K562 (cell line): ENCODE data around the gene KLHL22. TPM values are rescaled to one million over a fixed set of nuclear protein-coding genes. Genes with fewer than 3 reads are reported as not detected.

Experiments
- ATAC-seq: fragments of 200-7000 bp; cut with Tn5 transposase; 3 replicates; pipeline ENCODE4 v1.9.1; 2020; ENCODE audit warnings: moderate library complexity
- BruUV-seq: library from RNA; stranded (reverse); fragments of 400-500 nt; replicated peaks from 2 replicates; lab custom pipeline; 2021; lab: Mats Ljungman, UMichigan
- CTCF ChIA-PET: fragments of 300-600 bp; formaldehyde crosslinking; extraction: SDS; loops from one replicate; lab custom pipeline; 2021; ENCODE audit warnings: low intra/inter-chr PET ratio; lab: Yijun Ruan, JAX
- POLR2A ChIA-PET: fragments of 300-600, 350-650 bp; sonication (Branson Sonifier 250); formaldehyde crosslinking; extraction: SDS; loops from one replicate; lab custom pipeline; 2021; ENCODE audit warnings: antibody characterized with exemption, inconsistent platforms; lab: Yijun Ruan, JAX
- DNase-seq, 4 experiments: peaks; one replicate each; pipeline versions ENCODE4 v3.0.0 to v3.0.0-alpha.2; 2011 to 2018; ENCODE audit warnings: low spot score in 3 of 4, mixed read lengths in 3 of 4; ENCODE audit errors: extremely low read depth in 1 of 4
- FAIRE-seq: peaks from 2 replicates; lab custom pipeline; 2011; peaks lifted over from hg19 to GRCh38; lab: Jason Lieb, UNC
- H2AFZ ChIP-seq: 2 replicates; pipeline ENCODE4 v1.6.0; 2011; ENCODE audit warnings: low read depth, low read length, control low read depth, inconsistent platforms
- H3K27ac ChIP-seq: fragments of 200-600 bp; 3 replicates; pipeline ENCODE4 v1.8.0; 2011; ENCODE audit warnings: low read depth, mild to moderate bottlenecking, control low read depth, inconsistent platforms, low read length, moderate library complexity, mixed read lengths; ENCODE audit errors: extremely low read depth
- H3K27me3 ChIP-seq, 2 experiments: fragments of 300-600 bp in 1 of 2; 2 replicates in 1 of 2; 3 replicates in 1 of 2; pipeline versions ENCODE4 v1.6.0 to v1.8.0; 2011; ENCODE audit warnings: inconsistent platforms in 2 of 2, low read length in 2 of 2, mild to moderate bottlenecking in 1 of 2, mixed read lengths in 1 of 2, moderate library complexity in 1 of 2; ENCODE audit not compliant: control insufficient read depth in 2 of 2, insufficient read depth in 2 of 2
- H3K36me3 ChIP-seq: fragments of 300-600 bp; 3 replicates; pipeline ENCODE4 v1.8.0; 2011; ENCODE audit warnings: mild to moderate bottlenecking, low read length, inconsistent platforms; ENCODE audit not compliant: control insufficient read depth, insufficient read depth
- H3K4me1 ChIP-seq, 2 experiments: fragments of 200-600 bp in 1 of 2; replicated peaks in 1 of 2; 2 replicates in 1 of 2; 3 replicates in 1 of 2; pipeline versions ENCODE4 v1.5.1 to v1.8.0; 2011; ENCODE audit warnings: inconsistent platforms in 2 of 2, low read length in 2 of 2, mild to moderate bottlenecking in 1 of 2, mixed read lengths in 1 of 2, moderate library complexity in 1 of 2; ENCODE audit not compliant: control insufficient read depth in 2 of 2, insufficient read depth in 2 of 2
- H3K4me2 ChIP-seq: 2 replicates; pipeline ENCODE4 v1.6.1; 2011; ENCODE audit warnings: low read length, control low read depth, inconsistent platforms, mixed read lengths; ENCODE audit not compliant: insufficient read depth
- H3K4me3 ChIP-seq: fragments of 200-600 bp; sonication (generic), shearing (Covaris generic); 2 replicates; pipeline ENCODE4 v1.5.1; 2016; ENCODE audit warnings: control low read depth, inconsistent platforms
- H3K79me2 ChIP-seq: fragments of 200-600 bp; 3 replicates; pipeline ENCODE4 v1.8.0; 2011; ENCODE audit warnings: low read length, inconsistent platforms; ENCODE audit not compliant: control insufficient read depth, insufficient read depth
- H3K9ac ChIP-seq, 2 experiments: 2 replicates each; pipeline versions ENCODE4 v1.6.0 to v1.6.1; 2011; ENCODE audit warnings: low read depth in 2 of 2, low read length in 2 of 2, control low read depth in 1 of 2, inconsistent platforms in 1 of 2, mild to moderate bottlenecking in 1 of 2, mixed read lengths in 1 of 2; ENCODE audit not compliant: insufficient read depth in 1 of 2
- H3K9me1 ChIP-seq: one replicate; pipeline ENCODE4 v1.6.0; 2011; ENCODE audit warnings: inconsistent platforms, mild to moderate bottlenecking, low read length, moderate library complexity; ENCODE audit not compliant: control insufficient read depth, insufficient read depth
- H3K9me3 ChIP-seq: replicated peaks from 2 replicates; pipeline ENCODE4 v1.5.1; 2011; ENCODE audit warnings: low read depth, low read length, inconsistent platforms; ENCODE audit not compliant: control insufficient read depth, insufficient read depth
- H4K20me1 ChIP-seq: replicated peaks from 2 replicates; pipeline ENCODE4 v1.6.1; 2011; ENCODE audit warnings: low read length, inconsistent platforms, mixed read lengths; ENCODE audit not compliant: control insufficient read depth, insufficient read depth
- CREB1 ChIP-seq, 2 experiments: sonication (generic) in 1 of 2; formaldehyde crosslinking in 1 of 2; IDR thresholded peaks; 2 replicates each; pipeline versions ENCODE4 v1.6.1 to v1.8.0; 2012 to 2022; ENCODE audit warnings: inconsistent platforms in 1 of 2, mild to moderate bottlenecking in 1 of 2, missing genetic modification reagents in 1 of 2, moderate library complexity in 1 of 2
- FIP1L1 ChIP-seq: fragments of 200-400 bp; formaldehyde crosslinking; IDR thresholded peaks from 2 replicates; pipeline ENCODE4 v1.6.1; 2018; ENCODE audit warnings: mild to moderate bottlenecking, low read depth, low read length; ENCODE audit not compliant: poor library complexity, severe bottlenecking
- FOXP4 ChIP-seq: sonication (generic); formaldehyde crosslinking; IDR thresholded peaks from 2 replicates; pipeline ENCODE4 v1.8.0; 2022; ENCODE audit warnings: mild to moderate bottlenecking, missing genetic modification reagents, borderline replicate concordance
- NR4A1 ChIP-seq, 2 experiments: fragments of 250-450 bp in 1 of 2; fragments of 450-650 bp in 1 of 2; sonication (Bioruptor Pico) in 1 of 2; IDR thresholded peaks; 2 replicates each; pipeline versions ENCODE4 v1.4.0 to v1.6.1; 2016 to 2020; ENCODE audit warnings: mild to moderate bottlenecking in 2 of 2, missing compliant biosample characterization in 1 of 2, missing genetic modification characterization in 1 of 2, moderate library complexity in 1 of 2
- SNRNP70 ChIP-seq: fragments of 200-400 bp; formaldehyde crosslinking; optimal IDR thresholded peaks from 2 replicates; pipeline ENCODE3; 2017; ENCODE audit warnings: low read depth, low read length
- THAP12 ChIP-seq: fragments of 250-450 bp; sonication (Bioruptor Pico); IDR thresholded peaks from 2 replicates; pipeline ENCODE4 v1.9.0; 2021; ENCODE audit warnings: mild to moderate bottlenecking, inconsistent platforms
- ZBTB43 ChIP-seq: sonication (generic); formaldehyde crosslinking; IDR thresholded peaks from 2 replicates; pipeline ENCODE4 v1.8.0; 2023; ENCODE audit warnings: mild to moderate bottlenecking, missing genetic modification reagents
- ZNF134 ChIP-seq: fragments of 250-450 bp; sonication (Bioruptor Pico); conservative IDR thresholded peaks from 2 replicates; pipeline ENCODE4 v1.4.0; 2020
- ZNF551 ChIP-seq: fragments of 250-450 bp; sonication (Bioruptor Pico); IDR thresholded peaks from 2 replicates; pipeline ENCODE4 v1.5.0; 2021; ENCODE audit warnings: mild to moderate bottlenecking, moderate library complexity
- WGBS: fragments of 100-300 bp; shearing (Covaris generic); methylation state at CpG from one replicate; pipeline ENCODE4 v1.1.6; 2016; ENCODE audit warnings: low coverage, mixed read lengths; ENCODE audit not compliant: insufficient coverage; ENCODE audit errors: missing lambda C conversion rate; 5-methylcytosine and 5-hydroxymethylcytosine counted together
- in situ Hi-C: fragments of 300-500 bp; cut with MboI; formaldehyde crosslinking; loops from 4 replicates; pipeline ENCODE4 v1.15.0; 2018; ENCODE audit warnings: inconsistent platforms, mixed read lengths
- intact Hi-C: fragments of 100-400 bp; cut with micrococcal nuclease; formaldehyde crosslinking; loops from 2 replicates; pipeline ENCODE4 v1.14.2; 2022
- polyA plus RNA-seq, 8 experiments: library from polyadenylated mRNA; depleted of rRNA in 4 of 8; stranded (reverse) in 5 of 8; unstranded in 3 of 8; fragments of >200 nt; fragmentation: Nextera tagmentation in 2 of 8; fragmentation: Illumina TruSeq in 1 of 8; extraction: Ambion mirVana in 2 of 8; extraction: Trizol in 1 of 8; gene quantifications; 2 replicates each; pipeline versions ENCODE4 v1.2.1 to v1.2.3, GENCODE V29; 2011 to 2014; ENCODE audit warnings: inconsistent platforms in 1 of 8, missing spikeins in 1 of 8
- total RNA-seq, 7 experiments: library from RNA; depleted of rRNA in 6 of 7; stranded (reverse); fragments of >200 nt in 6 of 7; fragmentation: Illumina TruSeq in 2 of 7; extraction: Trizol in 2 of 7; gene quantifications; 2 replicates each; pipeline versions ENCODE4 v1.2.1 to v1.2.3, GENCODE V29; 2011 to 2021; ENCODE audit warnings: low replicate concordance in 1 of 7
- TF ChIP-seq, protein P1 (sequence below), 2 experiments: fragments of 450-650 bp in 1 of 2; sonication (generic) in 1 of 2; formaldehyde crosslinking in 1 of 2; IDR thresholded peaks in 1 of 2; conservative IDR thresholded peaks in 1 of 2; 2 replicates each; pipeline versions ENCODE4 v1.6.1 to v1.8.1; 2016 to 2023; ENCODE audit warnings: mild to moderate bottlenecking in 2 of 2, moderate library complexity in 2 of 2, inconsistent platforms in 1 of 2, missing genetic modification reagents in 1 of 2

KLHL22 gene
- total and polyA plus RNA-seq, 9 of the 15 experiments (the other 6 are each of a cell fraction or from before 2014, with no cell fraction given), result 1.3 to 25.6 (median 15.2) TPM

DNA sequence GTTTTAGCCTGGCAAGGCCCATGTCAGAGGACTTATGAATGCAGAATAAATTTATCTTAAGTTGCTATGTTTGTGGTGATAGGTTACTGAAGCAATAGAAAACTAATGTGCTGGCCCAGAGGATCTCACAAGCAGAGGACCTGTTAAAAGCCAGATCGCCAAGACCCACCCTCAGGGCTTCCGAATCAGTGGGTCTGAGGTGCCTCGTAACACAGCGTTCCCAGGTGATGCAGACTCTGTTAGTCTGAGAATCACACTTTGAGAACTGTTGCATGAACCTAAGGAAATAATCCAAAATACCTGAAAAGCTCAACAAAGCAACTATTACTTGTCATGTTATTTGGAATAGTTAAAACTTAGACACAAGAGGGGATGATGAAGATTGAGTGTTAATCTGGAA, 51.3 kb downstream of the KLHL22 start (continued):
- TF ChIP-seq THAP12, result no peak
- TF ChIP-seq FIP1L1, result no peak
- 0 out of 2 replicates have a peak, but pooled peaks have one; percentile 20 for TF ChIP-seq ZNF134 (CRISPR knock-in tag)

- peaks cover 37% of the 10 kb centered on the region for H4K20me1 ChIP-seq
- BruUV-seq, result no TSS peak
- WGBS, result 12% methylated on average over 7 of the region's 7 CpGs
- no peaks in the 10 kb centered on the region for H3K9me3 ChIP-seq
- intact Hi-C loops, result no loop called here
- H3K4me2 ChIP-seq, result no peak overlapping the region
- DNase-seq (no peak), ATAC-seq (no peak), FAIRE-seq (peak; percentile 29)
- POLR2A ChIA-PET, result interaction anchor here (0.6 to 4.8 kb wide), 8 partner anchors 10 to 1506 kb away, joined by 4 to 35 read pairs (median 9); no protein-coding TSS in a partner anchor
- H3K9me1 ChIP-seq, result no peaks in the 10 kb centered on the region
- H3K4me1 ChIP-seq, result peaks cover 0 to 24% of the 10 kb centered on the region in 2 experiments; a peak in 1 of 5 replicates
- H3K27ac ChIP-seq, result no peak overlapping the region
- H3K27me3 ChIP-seq, result peaks cover 28 to 55% of the 10 kb centered on the region in 2 experiments; a peak in 4 of 5 replicates
- H3K9ac ChIP-seq, result peak overlapping the region in 1 of 2 experiments; percentile 69; a peak in 2 of 4 replicates
- in situ Hi-C loops, result no loop called here
- H3K79me2 ChIP-seq, result no peaks in the 10 kb centered on the region
- CTCF ChIA-PET, result no interaction called here
- no peaks in the 10 kb centered on the region for H3K36me3 ChIP-seq
- H3K4me3 ChIP-seq, result no peak overlapping the region
- H2AFZ ChIP-seq, result no peak overlapping the region
- TF ChIP-seq ZBTB43 (CRISPR knock-in tag) (0 out of 2 replicates have a peak, but pooled peaks have one; percentile 65), ZNF551 (CRISPR knock-in tag) (no peak), CREB1 (IDR thresholded peaks at IDR 0.05) (no peak), CREB1 (CRISPR knock-in tag; IDR thresholded peaks at IDR 0.05) (peak; percentile 34; the same call in 1 of the 2 replicates), SNRNP70 (peak; percentile 42), FOXP4 (CRISPR knock-in tag) (peak; percentile 23; the same call in 1 of the 2 replicates), NR4A1 (CRISPR knock-in tag; IDR thresholded peaks at IDR 0.05) (no peak), NR4A1 (tag; IDR thresholded peaks at IDR 0.05) (no peak)
- TF ChIP-seq, protein P1, sequence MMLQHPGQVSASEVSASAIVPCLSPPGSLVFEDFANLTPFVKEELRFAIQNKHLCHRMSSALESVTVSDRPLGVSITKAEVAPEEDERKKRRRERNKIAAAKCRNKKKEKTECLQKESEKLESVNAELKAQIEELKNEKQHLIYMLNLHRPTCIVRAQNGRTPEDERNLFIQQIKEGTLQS (IDR thresholded peaks at IDR 0.05), result no peak
- TF ChIP-seq, protein P1 (CRISPR knock-in tag; conservative IDR thresholded peaks at IDR 0.05), result 0 out of 2 replicates have a peak, but pooled peaks have one; percentile 4
These were observed 52.9 kb downstream of the KLHL22 start for GRCh38 chr22:20442485-20443284.
